Measurements from ENCODE around the gene ASAP2. TPM values are rescaled to one million over a fixed set of nuclear protein-coding genes. Genes with fewer than 3 reads are reported as not detected.

ASAP2 gene
- polyA plus RNA-seq, 1 experiment: 30.0 TPM

- CTCF ChIA-PET: interaction anchor here (1.2 kb wide), 1 partner anchor 395 kb away, joined by 3 read pairs; no protein-coding TSS in a partner anchor
- Histone ChIP-seq H3K27me3 (ENCODE audit: control insufficient read depth, insufficient read depth, low read length) (no peaks in the 10 kb centered on the region), H3K9me3 (ENCODE audit: control insufficient read depth, insufficient read depth, low read length) (no peaks in the 10 kb centered on the region), H3K4me3 (ENCODE audit: low read depth, low read length) (no peak overlapping the region), H3K27ac (ENCODE audit: low read depth, low read length) (no peak overlapping the region)
- POLR2A ChIA-PET: no interaction called here
- no peak for DNase-seq (ENCODE audit: low read depth, low spot score)
- TF ChIP-seq, protein P1, sequence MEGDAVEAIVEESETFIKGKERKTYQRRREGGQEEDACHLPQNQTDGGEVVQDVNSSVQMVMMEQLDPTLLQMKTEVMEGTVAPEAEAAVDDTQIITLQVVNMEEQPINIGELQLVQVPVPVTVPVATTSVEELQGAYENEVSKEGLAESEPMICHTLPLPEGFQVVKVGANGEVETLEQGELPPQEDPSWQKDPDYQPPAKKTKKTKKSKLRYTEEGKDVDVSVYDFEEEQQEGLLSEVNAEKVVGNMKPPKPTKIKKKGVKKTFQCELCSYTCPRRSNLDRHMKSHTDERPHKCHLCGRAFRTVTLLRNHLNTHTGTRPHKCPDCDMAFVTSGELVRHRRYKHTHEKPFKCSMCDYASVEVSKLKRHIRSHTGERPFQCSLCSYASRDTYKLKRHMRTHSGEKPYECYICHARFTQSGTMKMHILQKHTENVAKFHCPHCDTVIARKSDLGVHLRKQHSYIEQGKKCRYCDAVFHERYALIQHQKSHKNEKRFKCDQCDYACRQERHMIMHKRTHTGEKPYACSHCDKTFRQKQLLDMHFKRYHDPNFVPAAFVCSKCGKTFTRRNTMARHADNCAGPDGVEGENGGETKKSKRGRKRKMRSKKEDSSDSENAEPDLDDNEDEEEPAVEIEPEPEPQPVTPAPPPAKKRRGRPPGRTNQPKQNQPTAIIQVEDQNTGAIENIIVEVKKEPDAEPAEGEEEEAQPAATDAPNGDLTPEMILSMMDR (IDR thresholded peaks at IDR 0.05; ENCODE audit: low read depth, low read length): no peak
These were observed 169.3 kb downstream of the ASAP2 start for GRCh38 chr2:9375857-9376428.

- TF ChIP-seq, protein P1 (IDR thresholded peaks at IDR 0.05; ENCODE audit: low read depth, low read length): no peak
- POLR2A ChIA-PET: no interaction called here
- H3K4me3 ChIP-seq (ENCODE audit: low read depth, low read length): no peak overlapping the region
- H3K27ac ChIP-seq (ENCODE audit: low read depth, low read length): peak overlapping the region; percentile 62
- no peaks in the 10 kb centered on the region for H3K27me3 ChIP-seq (ENCODE audit: control insufficient read depth, insufficient read depth, low read length)
- no peak for DNase-seq (ENCODE audit: low read depth, low spot score)
- CTCF ChIA-PET: interaction anchor here (1.0 to 1.2 kb wide), 2 partner anchors 13 to 114 kb away, joined by 3 to 4 read pairs; no protein-coding TSS in a partner anchor
- H3K9me3 ChIP-seq (ENCODE audit: control insufficient read depth, insufficient read depth, low read length): no peaks in the 10 kb centered on the region
These were observed 171.0 kb downstream of the ASAP2 start for GRCh38 chr2:9377461-9378097.

- peak overlapping the region; percentile 62 for H3K27ac ChIP-seq (ENCODE audit: low read depth, low read length)
- H3K9me3 ChIP-seq (ENCODE audit: control insufficient read depth, insufficient read depth, low read length): no peaks in the 10 kb centered on the region
- H3K4me3 ChIP-seq (ENCODE audit: low read depth, low read length): no peak overlapping the region
- no peaks in the 10 kb centered on the region for H3K27me3 ChIP-seq (ENCODE audit: control insufficient read depth, insufficient read depth, low read length)
- POLR2A ChIA-PET: no interaction called here
- CTCF ChIA-PET: interaction anchor here (1.0 to 1.2 kb wide), 2 partner anchors 15 to 115 kb away, joined by 3 to 4 read pairs; no protein-coding TSS in a partner anchor
- DNase-seq (ENCODE audit: low read depth, low spot score): peak; percentile 61
- TF ChIP-seq, protein P1 (IDR thresholded peaks at IDR 0.05; ENCODE audit: low read depth, low read length): peak; percentile 7; the same call in 1 of the 2 replicates
These were observed 172.1 kb downstream of the ASAP2 start for GRCh38 chr2:9378433-9379390.

DNA sequence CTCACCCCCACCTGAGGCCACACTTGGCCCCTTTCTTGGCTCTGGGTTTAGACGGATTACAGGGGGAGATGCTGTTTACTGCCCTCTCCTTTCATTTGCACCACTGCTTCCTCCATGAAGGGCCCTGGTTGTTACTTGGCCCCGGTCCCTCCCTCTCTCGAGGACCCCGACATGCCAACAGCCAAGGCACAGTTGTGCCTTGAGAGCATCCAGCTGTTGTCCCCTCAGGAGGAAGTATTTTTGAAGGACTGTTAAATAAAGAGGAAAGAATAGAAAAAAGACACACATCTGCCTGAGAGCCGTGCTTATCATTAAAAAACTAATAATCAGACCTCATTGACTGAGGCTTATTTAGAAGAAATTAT lies 172.8 kb downstream of the ASAP2 start:
- no peaks in the 10 kb centered on the region for H3K9me3 ChIP-seq (ENCODE audit: control insufficient read depth, insufficient read depth, low read length)
- no peak overlapping the region for H3K4me3 ChIP-seq (ENCODE audit: low read depth, low read length)
- peak overlapping the region; percentile 31 for H3K27ac ChIP-seq (ENCODE audit: low read depth, low read length)
- ChIA-PET POLR2A (no interaction called here), CTCF (no interaction called here)
- TF ChIP-seq, protein P1 (IDR thresholded peaks at IDR 0.05; ENCODE audit: low read depth, low read length): no peak
- no peaks in the 10 kb centered on the region for H3K27me3 ChIP-seq (ENCODE audit: control insufficient read depth, insufficient read depth, low read length)
- DNase-seq (ENCODE audit: low read depth, low spot score): no peak
